Neural progenitor cell (in vitro differentiated cells): Measurements from ENCODE around the gene CD99L2. TPM values are rescaled to one million over a fixed set of nuclear protein-coding genes. Genes with fewer than 3 reads are reported as not detected.

Experiments used
- DNase-seq: peaks from one replicate; pipeline ENCODE4 v3.0.0-alpha.2; 2016; ENCODE audit warnings: low spot score
- H2AFZ ChIP-seq: fragments of 200-600 bp; sonication (generic); replicated peaks from 2 replicates; pipeline ENCODE4 v1.6.1; 2016; ENCODE audit warnings: antibody characterized with exemption
- H3F3A ChIP-seq: fragments of 200-600 bp; sonication (generic); 2 replicates; pipeline ENCODE4 v1.6.1; 2016; ENCODE audit warnings: antibody characterized with exemption, low read depth
- H3K27ac ChIP-seq: fragments of 200-600 bp; sonication (generic); 2 replicates; pipeline ENCODE4 v1.5.1; 2016; ENCODE audit warnings: mild to moderate bottlenecking
- H3K27me3 ChIP-seq: fragments of 200-600 bp; sonication (generic); 2 replicates; pipeline ENCODE4 v1.6.1; 2016; ENCODE audit warnings: mild to moderate bottlenecking, moderate library complexity
- H3K36me3 ChIP-seq: fragments of 200-600 bp; sonication (generic); 2 replicates; pipeline ENCODE4 v1.5.1; 2016
- H3K4me1 ChIP-seq: fragments of 200-600 bp; sonication (generic); 2 replicates; pipeline ENCODE4 v1.6.1; 2016; ENCODE audit warnings: mixed run types
- H3K4me2 ChIP-seq: fragments of 200-600 bp; sonication (generic); 2 replicates; pipeline ENCODE4 v1.6.1; 2016
- H3K4me3 ChIP-seq: fragments of 200-600 bp; sonication (generic); 2 replicates; pipeline ENCODE4 v1.5.1; 2016
- H3K79me2 ChIP-seq: fragments of 200-600 bp; sonication (generic); 2 replicates; pipeline ENCODE4 v1.6.1; 2016; ENCODE audit warnings: low read depth
- H3K9ac ChIP-seq: fragments of 200-600 bp; sonication (generic); 2 replicates; pipeline ENCODE4 v1.6.1; 2016
- H3K9me3 ChIP-seq: fragments of 200-600 bp; sonication (generic); 2 replicates; pipeline ENCODE4 v1.5.1; 2016; ENCODE audit warnings: low read depth
- H4K20me1 ChIP-seq: fragments of 200-600 bp; sonication (generic); 2 replicates; pipeline ENCODE4 v1.6.1; 2016; ENCODE audit warnings: low read depth
- H3K27ac Mint-ChIP-seq: 3 replicates; pipeline ENCODE4 v1.8.0; 2021; ENCODE audit warnings: mixed read lengths
- H3K27me3 Mint-ChIP-seq: 2 replicates; pipeline ENCODE4 v1.8.0; 2022; ENCODE audit warnings: low read depth, mild to moderate bottlenecking, inconsistent platforms, moderate library complexity, mixed read lengths; ENCODE audit not compliant: insufficient read depth
- H3K36me3 Mint-ChIP-seq: 3 replicates; pipeline ENCODE4 v1.8.0; 2021; ENCODE audit warnings: mixed read lengths
- H3K4me1 Mint-ChIP-seq: 3 replicates; pipeline ENCODE4 v1.8.0; 2021; ENCODE audit warnings: mixed read lengths
- H3K4me3 Mint-ChIP-seq: 3 replicates; pipeline ENCODE4 v1.8.0; 2021; ENCODE audit warnings: mild to moderate bottlenecking, moderate library complexity, mixed read lengths
- H3K9me3 Mint-ChIP-seq: 3 replicates; pipeline ENCODE4 v1.8.0; 2020; ENCODE audit warnings: mixed read lengths
- CTCF ChIP-seq: fragments of 200-600 bp; sonication (generic); IDR thresholded peaks from 2 replicates; pipeline ENCODE4 v1.5.1; 2017; ENCODE audit warnings: antibody characterized with exemption, mild to moderate bottlenecking
- EZH2 ChIP-seq: fragments of 200-600 bp; sonication (generic); IDR thresholded peaks from 2 replicates; pipeline ENCODE4 v1.6.1; 2017; ENCODE audit warnings: antibody characterized with exemption, mild to moderate bottlenecking, moderate library complexity
- EZH2phosphoT487 ChIP-seq: fragments of 200-600 bp; sonication (generic); IDR thresholded peaks from 2 replicates; pipeline ENCODE4 v1.6.1; 2017; ENCODE audit warnings: antibody characterized with exemption
- total RNA-seq: library from RNA; depleted of rRNA; stranded (reverse); fragments of >200 nt; gene quantifications from 2 replicates; pipeline ENCODE4 v1.2.3, GENCODE V29; 2015; ENCODE audit warnings: low replicate concordance

CD99L2 gene
- total RNA-seq, 1 donor from 2014 or later, result 24.7 TPM

GRCh38 chrX:150792949-150793527 is 105.4 kb downstream of the CD99L2 start:
- no peaks in the 10 kb centered on the region for H3K36me3 ChIP-seq
- no peak overlapping the region for H3K4me2 ChIP-seq
- H3K27me3 ChIP-seq, result no peaks in the 10 kb centered on the region
- no peaks in the 10 kb centered on the region for H3K4me1 Mint-ChIP-seq
- no peaks in the 10 kb centered on the region for H4K20me1 ChIP-seq
- H3K9ac ChIP-seq, result no peak overlapping the region
- H2AFZ ChIP-seq, result no peak overlapping the region
- no peak overlapping the region for H3K4me3 ChIP-seq
- H3F3A ChIP-seq, result no peaks in the 10 kb centered on the region
- peaks cover 6% of the 10 kb centered on the region for H3K9me3 ChIP-seq
- no peaks in the 10 kb centered on the region for H3K4me1 ChIP-seq
- H3K4me3 Mint-ChIP-seq, result no peak overlapping the region
- no peaks in the 10 kb centered on the region for H3K79me2 ChIP-seq
- no peak overlapping the region for H3K27ac Mint-ChIP-seq
- no peaks in the 10 kb centered on the region for H3K27me3 Mint-ChIP-seq
- TF ChIP-seq CTCF (no peak), EZH2phosphoT487 (no peak), EZH2 (no peak)
- no peak for DNase-seq
- H3K36me3 Mint-ChIP-seq, result peaks cover 17% of the 10 kb centered on the region
- no peak overlapping the region for H3K27ac ChIP-seq
- peaks cover 4% of the 10 kb centered on the region for H3K9me3 Mint-ChIP-seq

- Histone ChIP-seq H4K20me1 (no peaks in the 10 kb centered on the region), H3K36me3 (no peaks in the 10 kb centered on the region), H3K9ac (no peak overlapping the region), H3K79me2 (no peaks in the 10 kb centered on the region), H3K4me1 (no peaks in the 10 kb centered on the region), H2AFZ (no peak overlapping the region), H3F3A (no peaks in the 10 kb centered on the region), H3K27ac (no peak overlapping the region), H3K4me3 (no peak overlapping the region), H3K9me3 (peaks cover 6% of the 10 kb centered on the region), H3K4me2 (no peak overlapping the region), H3K27me3 (no peaks in the 10 kb centered on the region)
- H3K36me3 Mint-ChIP-seq, result peaks cover 14% of the 10 kb centered on the region
- no peak for DNase-seq
- H3K27ac Mint-ChIP-seq, result no peak overlapping the region
- H3K4me1 Mint-ChIP-seq, result no peaks in the 10 kb centered on the region
- H3K4me3 Mint-ChIP-seq, result no peak overlapping the region
- peaks cover 4% of the 10 kb centered on the region for H3K9me3 Mint-ChIP-seq
- no peaks in the 10 kb centered on the region for H3K27me3 Mint-ChIP-seq
- TF ChIP-seq EZH2phosphoT487 (no peak), CTCF (no peak), EZH2 (no peak)
These were observed 108.4 kb downstream of the CD99L2 start for GRCh38 chrX:150790021-150790420.

GRCh38 chrX:150781677-150782076 is 116.8 kb downstream of the CD99L2 start:
- no peaks in the 10 kb centered on the region for H3K4me1 ChIP-seq
- H2AFZ ChIP-seq, result no peak overlapping the region
- H3K27me3 ChIP-seq, result no peaks in the 10 kb centered on the region
- no peaks in the 10 kb centered on the region for H3K9me3 ChIP-seq
- TF ChIP-seq EZH2phosphoT487 (no peak), EZH2 (no peak), CTCF (no peak)
- H3K4me2 ChIP-seq, result no peak overlapping the region
- no peak overlapping the region for H3K4me3 ChIP-seq
- no peak overlapping the region for H3K4me3 Mint-ChIP-seq
- peaks cover 6% of the 10 kb centered on the region for H3K36me3 Mint-ChIP-seq
- no peaks in the 10 kb centered on the region for H3K36me3 ChIP-seq
- no peaks in the 10 kb centered on the region for H3F3A ChIP-seq
- H3K9ac ChIP-seq, result no peak overlapping the region
- H3K27me3 Mint-ChIP-seq, result peaks cover 2% of the 10 kb centered on the region
- no peak overlapping the region for H3K27ac Mint-ChIP-seq
- H3K27ac ChIP-seq, result no peak overlapping the region
- no peaks in the 10 kb centered on the region for H3K9me3 Mint-ChIP-seq
- H3K4me1 Mint-ChIP-seq, result peaks cover 6% of the 10 kb centered on the region
- no peak for DNase-seq
- no peaks in the 10 kb centered on the region for H4K20me1 ChIP-seq
- H3K79me2 ChIP-seq, result no peaks in the 10 kb centered on the region
